ENCODE data around the gene DPPA4. TPM values are rescaled to one million over a fixed set of nuclear protein-coding genes. Genes with fewer than 3 reads are reported as not detected.
"Not testable (repeated sequence)": the region's sequence is repeated elsewhere in the genome, so short reads cannot be mapped to it uniquely, and the experiment has no call there.

DPPA4 gene, protein sequence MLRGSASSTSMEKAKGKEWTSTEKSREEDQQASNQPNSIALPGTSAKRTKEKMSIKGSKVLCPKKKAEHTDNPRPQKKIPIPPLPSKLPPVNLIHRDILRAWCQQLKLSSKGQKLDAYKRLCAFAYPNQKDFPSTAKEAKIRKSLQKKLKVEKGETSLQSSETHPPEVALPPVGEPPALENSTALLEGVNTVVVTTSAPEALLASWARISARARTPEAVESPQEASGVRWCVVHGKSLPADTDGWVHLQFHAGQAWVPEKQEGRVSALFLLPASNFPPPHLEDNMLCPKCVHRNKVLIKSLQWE
- under 1 TPM in 1 of 2 donors, not detected in 1; 0.21 TPM for total RNA-seq
- 0 reads per million in 2 donors for total RNA-seq

- Mint-ChIP-seq H3K27me3 (peaks cover 47% of the 10 kb centered on the region), H3K27ac (peak within 1 kb of the TSS; percentile 5), H3K4me3 (peak within 1 kb of the TSS; percentile 72), H3K4me1 (peaks cover 4% of the 10 kb centered on the region), H3K36me3 (ENCODE audit: low read depth) (peaks cover 5% of the 10 kb centered on the region)
- ATAC-seq (no peak), DNase-seq (no peak)
- no peaks in the 10 kb centered on the region for H3K9me3 ChIP-seq (ENCODE audit: control insufficient read depth, low read length, poor library complexity, severe bottlenecking)
These were observed at the start of gene DPPA4 for GRCh38 chr3:109337393-109337792. DPPA4 (minus strand) TSS chr3:109337546; CDS start chr3:109337517, 29 bp downstream.

DNA sequence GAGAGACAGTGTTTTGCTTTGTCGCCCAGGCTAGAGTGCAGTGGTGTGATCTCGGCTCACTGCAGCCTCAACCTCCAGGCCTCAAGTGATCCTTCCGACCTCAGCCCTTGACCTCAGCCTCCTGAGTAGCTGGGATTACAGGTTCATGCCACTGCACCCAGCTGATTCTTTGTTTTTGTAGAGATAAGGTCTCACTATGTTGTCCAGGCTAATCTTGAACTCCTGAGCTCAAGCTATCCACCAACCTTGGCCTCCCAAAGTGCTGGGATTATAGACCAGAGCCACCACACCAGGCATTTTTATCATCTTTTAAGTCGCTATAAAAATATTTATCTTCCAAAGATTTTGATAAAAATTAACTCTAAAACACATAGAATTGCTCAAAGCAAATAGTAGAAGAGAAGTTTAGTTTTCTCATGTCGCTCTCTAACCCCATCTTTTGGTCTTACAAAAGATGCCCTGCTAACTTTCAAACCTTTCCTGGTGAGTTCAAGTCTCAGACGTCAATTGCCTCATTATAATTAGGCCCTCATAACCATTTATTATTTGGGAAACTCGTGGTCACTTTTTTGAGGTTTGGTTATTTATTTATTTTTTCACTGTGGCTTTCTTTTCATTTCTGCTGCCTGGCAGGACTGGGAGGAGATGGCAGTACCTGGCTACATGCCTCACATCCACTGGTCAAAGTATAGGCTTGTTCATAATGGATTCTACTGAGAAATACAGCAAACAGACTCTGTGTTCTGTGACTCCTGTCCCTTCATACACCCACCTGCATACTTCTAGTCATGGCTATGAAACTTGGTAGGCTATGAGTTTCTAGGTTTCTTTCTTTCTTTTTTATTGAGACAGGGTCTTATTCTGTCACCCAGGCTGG, 48.3 kb upstream of the DPPA4 start:
- H3K9me3 ChIP-seq (ENCODE audit: control insufficient read depth, low read length, poor library complexity, severe bottlenecking) = no peaks in the 10 kb centered on the region
- no peaks in the 10 kb centered on the region for H3K4me1 Mint-ChIP-seq
- no peaks in the 10 kb centered on the region for H3K36me3 Mint-ChIP-seq (ENCODE audit: low read depth)
- H3K27ac Mint-ChIP-seq = no peak overlapping the region
- DNase-seq = no peak
- H3K27me3 Mint-ChIP-seq = no peaks in the 10 kb centered on the region
- H3K4me3 Mint-ChIP-seq = no peak overlapping the region
- ATAC-seq = no peak

DNA sequence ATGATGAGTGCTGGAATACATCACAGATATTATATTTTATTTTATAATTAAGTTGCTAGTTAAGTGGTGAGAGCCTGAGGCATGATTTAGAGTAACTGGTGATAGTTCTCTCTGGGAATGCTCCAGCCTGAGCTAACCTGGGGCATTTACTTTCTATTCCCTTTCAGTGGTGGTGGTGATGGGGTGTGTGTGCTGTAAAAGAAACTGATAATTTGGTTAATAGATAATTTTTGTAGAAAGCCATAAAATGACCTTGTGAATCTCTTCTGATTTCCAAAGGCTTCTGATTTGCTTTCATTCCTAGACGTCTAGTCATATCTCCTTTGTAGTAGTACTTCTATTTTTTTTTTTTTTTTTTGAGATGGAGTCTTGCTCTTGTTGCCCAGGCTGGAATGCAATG, 46.8 kb upstream of the DPPA4 start:
- Mint-ChIP-seq H3K27ac (no peak overlapping the region), H3K27me3 (no peaks in the 10 kb centered on the region), H3K36me3 (ENCODE audit: low read depth) (no peaks in the 10 kb centered on the region), H3K4me3 (no peak overlapping the region), H3K4me1 (no peaks in the 10 kb centered on the region)
- no peak for ATAC-seq
- H3K9me3 ChIP-seq (ENCODE audit: control insufficient read depth, low read length, poor library complexity, severe bottlenecking) = no peaks in the 10 kb centered on the region
- no peak for DNase-seq

- H3K9me3 ChIP-seq (ENCODE audit: control insufficient read depth, low read length, poor library complexity, severe bottlenecking) = no peaks in the 10 kb centered on the region
- Mint-ChIP-seq H3K27me3 (no peaks in the 10 kb centered on the region), H3K4me3 (no peak overlapping the region), H3K36me3 (ENCODE audit: low read depth) (no peaks in the 10 kb centered on the region), H3K4me1 (no peaks in the 10 kb centered on the region), H3K27ac (no peak overlapping the region)
- DNase-seq = no peak
- no peak for ATAC-seq
These were observed 45.2 kb upstream of the DPPA4 start for GRCh38 chr3:109382588-109382987.

DNA sequence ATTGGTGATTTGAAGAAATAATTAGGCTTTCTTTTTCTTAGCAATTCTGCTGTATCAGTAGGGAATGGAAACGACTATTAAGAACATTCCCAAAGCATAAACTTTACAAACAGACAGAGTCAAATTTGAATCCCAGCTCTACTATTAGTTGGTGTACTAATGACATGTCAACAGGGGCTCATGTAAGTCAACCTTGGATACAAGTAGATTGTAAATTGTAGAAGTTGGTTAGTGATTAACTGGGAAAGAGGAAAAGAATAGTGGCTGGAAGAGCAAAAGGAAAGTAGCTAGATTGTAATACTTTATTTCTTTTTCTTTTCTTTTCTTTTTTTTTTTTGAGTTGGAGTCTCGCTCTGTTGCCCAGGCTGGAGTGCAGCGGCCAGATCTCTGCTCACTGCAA, 38.6 kb upstream of the DPPA4 start:
- no peaks in the 10 kb centered on the region for H3K36me3 Mint-ChIP-seq (ENCODE audit: low read depth)
- H3K4me3 Mint-ChIP-seq = no peak overlapping the region
- no peaks in the 10 kb centered on the region for H3K9me3 ChIP-seq (ENCODE audit: control insufficient read depth, low read length, poor library complexity, severe bottlenecking)
- H3K4me1 Mint-ChIP-seq = peaks cover 2% of the 10 kb centered on the region
- no peak overlapping the region for H3K27ac Mint-ChIP-seq
- ATAC-seq = no peak
- no peaks in the 10 kb centered on the region for H3K27me3 Mint-ChIP-seq
- no peak for DNase-seq

DNA sequence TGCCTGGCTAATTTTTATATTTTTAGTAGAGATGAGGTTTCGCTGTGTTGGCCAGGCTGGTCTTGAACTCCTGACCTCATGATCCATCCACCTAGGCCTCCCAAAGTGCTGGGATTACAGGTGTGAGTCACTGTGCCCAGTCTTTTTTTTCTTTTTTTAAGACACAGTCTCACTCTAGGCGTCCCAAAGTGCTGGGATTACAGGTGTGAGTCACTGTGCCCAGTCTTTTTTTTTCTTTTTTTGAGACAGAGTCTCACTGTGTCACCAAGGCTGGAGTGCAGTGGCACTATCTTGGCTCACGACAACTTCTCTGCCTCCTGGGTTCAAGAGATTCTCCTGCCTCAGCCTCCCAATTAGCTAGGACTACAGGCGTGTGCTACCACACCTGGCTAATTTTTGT, 37.1 kb upstream of the DPPA4 start:
- not testable (repeated sequence) for H3K4me3 Mint-ChIP-seq; H3K27ac Mint-ChIP-seq; H3K36me3 Mint-ChIP-seq (ENCODE audit: low read depth); DNase-seq; ATAC-seq; H3K4me1 Mint-ChIP-seq; H3K9me3 ChIP-seq (ENCODE audit: control insufficient read depth, low read length, poor library complexity, severe bottlenecking); H3K27me3 Mint-ChIP-seq

DNA sequence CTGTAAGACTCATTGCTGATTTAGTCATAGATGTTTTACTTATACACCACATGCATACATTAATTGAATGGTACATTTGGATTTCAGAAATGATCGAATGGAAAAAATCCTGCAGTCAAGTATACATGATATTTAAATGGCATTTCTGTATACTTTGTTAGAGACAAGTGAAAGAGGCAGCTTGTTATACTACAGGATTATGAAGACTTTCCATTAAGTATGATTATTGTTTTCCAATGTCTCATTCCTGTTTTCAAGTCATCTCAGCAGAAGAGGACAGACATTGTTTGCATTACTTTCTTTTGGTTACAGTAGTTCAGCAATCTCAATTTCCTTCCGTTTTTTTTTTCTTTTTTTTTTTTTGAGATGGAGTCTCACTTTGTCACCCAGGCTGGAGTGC, 36.6 kb upstream of the DPPA4 start:
- Mint-ChIP-seq H3K27me3 (no peaks in the 10 kb centered on the region), H3K4me3 (no peak overlapping the region), H3K27ac (no peak overlapping the region), H3K4me1 (peaks cover 2% of the 10 kb centered on the region), H3K36me3 (ENCODE audit: low read depth) (no peaks in the 10 kb centered on the region)
- H3K9me3 ChIP-seq (ENCODE audit: control insufficient read depth, low read length, poor library complexity, severe bottlenecking) = no peaks in the 10 kb centered on the region
- DNase-seq (no peak), ATAC-seq (no peak)

DNA sequence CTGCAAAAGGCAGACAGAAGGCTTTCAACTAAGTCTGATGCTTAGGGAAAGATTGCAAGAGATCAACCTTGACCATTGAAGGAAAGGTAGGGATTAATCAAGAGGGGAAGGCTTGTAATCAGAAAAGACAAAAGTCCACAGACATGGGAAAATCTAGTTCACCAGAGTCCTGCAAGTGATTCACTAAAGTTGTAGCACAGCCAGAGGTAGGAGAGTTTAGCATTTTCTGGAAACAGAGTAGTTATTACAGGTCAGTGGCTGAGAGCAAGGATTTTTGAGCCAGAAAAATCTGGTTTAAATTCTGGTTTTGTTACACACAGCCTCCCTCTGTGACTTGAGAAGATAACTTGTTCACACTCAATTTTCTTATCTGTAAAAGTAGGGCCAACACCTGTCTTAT, 35.3 kb upstream of the DPPA4 start:
- ATAC-seq = no peak
- H3K9me3 ChIP-seq (ENCODE audit: control insufficient read depth, low read length, poor library complexity, severe bottlenecking) = no peaks in the 10 kb centered on the region
- no peak for DNase-seq
- H3K4me3 Mint-ChIP-seq = no peak overlapping the region
- H3K4me1 Mint-ChIP-seq = peaks cover 2% of the 10 kb centered on the region
- H3K27me3 Mint-ChIP-seq = no peaks in the 10 kb centered on the region
- no peak overlapping the region for H3K27ac Mint-ChIP-seq
- H3K36me3 Mint-ChIP-seq (ENCODE audit: low read depth) = no peaks in the 10 kb centered on the region

DNA sequence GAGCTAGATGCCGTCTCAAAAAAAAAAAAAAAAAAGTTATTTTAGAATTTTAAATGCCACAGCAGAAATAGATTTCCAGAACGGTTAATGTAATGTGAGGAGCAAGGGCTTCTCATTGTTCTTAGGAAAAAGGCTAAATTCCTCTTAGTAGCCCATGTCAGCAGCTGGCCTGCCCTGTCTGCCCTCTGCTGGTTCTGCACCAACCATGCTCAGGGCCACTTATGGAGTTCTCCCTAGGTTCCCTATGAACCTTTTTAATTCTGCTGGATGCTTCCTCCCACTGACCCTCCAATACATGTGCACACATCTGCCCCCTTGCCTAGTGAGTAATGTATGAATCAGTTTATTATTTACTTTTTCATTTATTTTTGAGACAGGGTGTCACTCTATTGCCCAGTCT, 32.2 kb upstream of the DPPA4 start:
- no peaks in the 10 kb centered on the region for H3K36me3 Mint-ChIP-seq (ENCODE audit: low read depth)
- ATAC-seq (no peak), DNase-seq (no peak)

GRCh38 chr3:109364088-109364487, 26.7 kb upstream of the DPPA4 start:
- peaks cover 6% of the 10 kb centered on the region for H3K27me3 Mint-ChIP-seq
- H3K4me1 Mint-ChIP-seq = no peaks in the 10 kb centered on the region
- H3K4me3 Mint-ChIP-seq = no peak overlapping the region
- no peak overlapping the region for H3K27ac Mint-ChIP-seq
- ATAC-seq = no peak
- H3K36me3 Mint-ChIP-seq (ENCODE audit: low read depth) = no peaks in the 10 kb centered on the region
- DNase-seq = no peak
- H3K9me3 ChIP-seq (ENCODE audit: control insufficient read depth, low read length, poor library complexity, severe bottlenecking) = no peaks in the 10 kb centered on the region

More for the DNA sequence above, 32.2 kb upstream of the DPPA4 start:
- no peaks in the 10 kb centered on the region for H3K9me3 ChIP-seq (ENCODE audit: control insufficient read depth, low read length, poor library complexity, severe bottlenecking)
- H3K27ac Mint-ChIP-seq = no peak overlapping the region
- no peak overlapping the region for H3K4me3 Mint-ChIP-seq
- no peaks in the 10 kb centered on the region for H3K4me1 Mint-ChIP-seq
- no peaks in the 10 kb centered on the region for H3K27me3 Mint-ChIP-seq

- H3K4me1 Mint-ChIP-seq = no peaks in the 10 kb centered on the region
- H3K27ac Mint-ChIP-seq = no peak overlapping the region
- no peak overlapping the region for H3K4me3 Mint-ChIP-seq
- H3K27me3 Mint-ChIP-seq = peaks cover 6% of the 10 kb centered on the region
- ATAC-seq = no peak
- H3K9me3 ChIP-seq (ENCODE audit: control insufficient read depth, low read length, poor library complexity, severe bottlenecking) = no peaks in the 10 kb centered on the region
- no peak for DNase-seq
- H3K36me3 Mint-ChIP-seq (ENCODE audit: low read depth) = no peaks in the 10 kb centered on the region
These were observed 26.3 kb upstream of the DPPA4 start for GRCh38 chr3:109363634-109364033.

GRCh38 chr3:109362823-109363222, 25.5 kb upstream of the DPPA4 start:
- H3K9me3 ChIP-seq (ENCODE audit: control insufficient read depth, low read length, poor library complexity, severe bottlenecking) = no peaks in the 10 kb centered on the region
- no peaks in the 10 kb centered on the region for H3K36me3 Mint-ChIP-seq (ENCODE audit: low read depth)
- peaks cover 6% of the 10 kb centered on the region for H3K27me3 Mint-ChIP-seq
- no peak overlapping the region for H3K27ac Mint-ChIP-seq
- DNase-seq = no peak
- ATAC-seq = no peak
- no peaks in the 10 kb centered on the region for H3K4me1 Mint-ChIP-seq
- H3K4me3 Mint-ChIP-seq = no peak overlapping the region

DNA sequence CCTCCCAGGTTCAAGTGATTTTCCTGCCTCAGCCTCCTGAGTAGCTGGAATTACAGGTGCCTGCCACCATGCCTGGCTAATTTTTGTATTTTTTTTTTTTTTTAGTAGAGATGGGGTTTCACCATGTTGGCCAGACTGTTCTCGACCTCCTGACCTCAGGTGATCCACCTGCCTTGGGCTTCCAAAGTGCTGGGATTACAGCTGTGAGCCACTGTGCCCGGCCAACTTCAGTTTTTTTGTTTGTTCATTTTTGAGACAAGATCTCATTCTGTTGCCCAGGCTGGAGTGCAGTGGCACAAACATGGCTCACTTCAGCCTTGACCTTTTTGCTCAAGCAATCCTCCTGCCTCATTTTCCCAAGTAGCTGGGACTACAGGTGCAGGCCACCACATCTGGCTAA, 21.5 kb upstream of the DPPA4 start:
- ATAC-seq; H3K4me1 Mint-ChIP-seq; DNase-seq; H3K27ac Mint-ChIP-seq; H3K9me3 ChIP-seq (ENCODE audit: control insufficient read depth, low read length, poor library complexity, severe bottlenecking); H3K36me3 Mint-ChIP-seq (ENCODE audit: low read depth); H3K4me3 Mint-ChIP-seq: not testable (repeated sequence)
- peaks cover 23% of the 10 kb centered on the region for H3K27me3 Mint-ChIP-seq

Data from T-helper 17 cell (primary cell).